Sigmoid colon (tissue), 7 donors: ENCODE results near the gene ZER1. TPM values are rescaled to one million over a fixed set of nuclear protein-coding genes. Genes with fewer than 3 reads are reported as not detected.
A peak's percentile ranks its signal among the peaks of the same experiment; 100 is the strongest.
"Not testable (repeated sequence)": the region's sequence is repeated elsewhere in the genome, so short reads cannot be mapped to it uniquely, and the experiment has no call there.

Source experiments
- DNase-seq: peaks from one replicate; pipeline ENCODE4 v3.0.0-alpha.2; 2019
- H3K27ac ChIP-seq, 4 donors: fragments of 200-600 bp; sonication (generic); one replicate each; pipeline ENCODE4 v1.5.1; 2016 to 2019; ENCODE audit warnings: mild to moderate bottlenecking in 1 of 4
- H3K27me3 ChIP-seq, 3 donors: fragments of 200-600 bp; sonication (generic); one replicate each; pipeline ENCODE4 v1.5.1; 2019; ENCODE audit warnings: mild to moderate bottlenecking in 1 of 3
- H3K36me3 ChIP-seq, 4 donors: fragments of 200-600 bp; sonication (generic); one replicate each; pipeline ENCODE4 v1.5.1; 2016 to 2019
- H3K4me1 ChIP-seq, 4 donors: fragments of 200-600 bp; sonication (generic); one replicate each; pipeline ENCODE4 v1.5.1; 2017 to 2019
- H3K4me3 ChIP-seq, 4 donors: fragments of 200-600 bp; sonication (generic); one replicate each; pipeline ENCODE4 v1.5.1; 2017 to 2019; ENCODE audit warnings: mild to moderate bottlenecking in 2 of 4, moderate library complexity in 1 of 4
- H3K9me3 ChIP-seq, 4 donors: fragments of 200-600 bp in 3 of 4; sonication (generic) in 3 of 4; one replicate each; pipeline versions ENCODE4 v1.5.1 to v1.6.1; 2013 to 2019
- CTCF ChIP-seq, 4 experiments: fragments of 450-650 bp in 3 of 4; fragments of 200-600 bp in 1 of 4; IDR thresholded peaks; one replicate each; pipeline ENCODE4 v1.5.1; 2016 to 2019; ENCODE audit warnings: antibody characterized with exemption in 4 of 4, mild to moderate bottlenecking in 3 of 4, moderate library complexity in 2 of 4
- EP300 ChIP-seq, 4 donors: sonication (generic); formaldehyde crosslinking; IDR thresholded peaks; one replicate each; pipeline ENCODE4 v1.6.1; 2017; ENCODE audit warnings: antibody characterized with exemption in 4 of 4
- POLR2A ChIP-seq, 2 donors: fragments of 450-650 bp; IDR thresholded peaks; one replicate each; pipeline ENCODE4 v1.6.1; 2016; ENCODE audit warnings: antibody characterized with exemption in 2 of 2, mild to moderate bottlenecking in 2 of 2, moderate library complexity in 2 of 2
- POLR2AphosphoS5 ChIP-seq, 4 donors: sonication (generic); formaldehyde crosslinking; IDR thresholded peaks; one replicate each; pipeline ENCODE4 v1.6.1; 2017; ENCODE audit warnings: antibody characterized with exemption in 4 of 4
- WGBS, 2 donors: extraction: QIAGEN DNeasy Blood & Tissue Kit; methylation state at CpG; one replicate each; pipeline ENCODE4 v1.1.7; 2013; 5-methylcytosine and 5-hydroxymethylcytosine counted together
- intact Hi-C: fragments of 100-400 bp; cut with DNase I; formaldehyde crosslinking; loops from one replicate; pipeline ENCODE4 v1.15.1; 2023
- polyA plus RNA-seq, 3 donors: library from polyadenylated mRNA; stranded (reverse); fragments of 200-250 nt; gene quantifications; one replicate each; pipeline ENCODE4 v1.2.3, GENCODE V29; 2013
- total RNA-seq, 4 donors: library from RNA; depleted of rRNA; stranded (reverse); fragments of >200 nt; gene quantifications; one replicate each; pipeline ENCODE4 v1.1.0, GENCODE V29; 2016
- donor health status: healthy with polysubstance abuse.
- donor health status: Bipolar disorder and iron deficiency.
- donor health status: healthy.

Gene ZER1
- total and polyA plus RNA-seq, 7 donors = 30.0 to 65.4 (median 41.6) TPM

GRCh38 chr9:128782669-128783068 is 10.9 kb upstream of the ZER1 start:
- intact Hi-C loops = no loop called here
- TF ChIP-seq EP300 (IDR thresholded peaks at IDR 0.05) = no peak
- no peak for TF ChIP-seq CTCF (IDR thresholded peaks at IDR 0.05)
- no peak for TF ChIP-seq POLR2AphosphoS5 (IDR thresholded peaks at IDR 0.05)
- TF ChIP-seq POLR2A (IDR thresholded peaks at IDR 0.05) = no peak
- Histone ChIP-seq H3K4me1 (peaks cover 0 to 15% (median 10%) of the 10 kb centered on the region in 4 donors), H3K36me3 (no peaks in the 10 kb centered on the region), H3K27me3 (no peaks in the 10 kb centered on the region), H3K9me3 (peaks cover 0 to 6% (median 0%) of the 10 kb centered on the region in 4 donors), H3K4me3 (no peak overlapping the region), H3K27ac (no peak overlapping the region)
- 87 to 96% methylated on average over 1 of the region's 1 CpG for WGBS, 2 donors
- no peak for DNase-seq

GRCh38 chr9:128781187-128782070 is 9.7 kb upstream of the ZER1 start:
- Histone ChIP-seq H3K27me3 (no peaks in the 10 kb centered on the region), H3K4me1 (peaks cover 0 to 10% (median 5%) of the 10 kb centered on the region in 4 donors), H3K9me3 (peaks cover 0 to 6% (median 0%) of the 10 kb centered on the region in 4 donors), H3K36me3 (no peaks in the 10 kb centered on the region), H3K27ac (no peak overlapping the region), H3K4me3 (no peak overlapping the region)
- intact Hi-C loops = no loop called here
- no peak for DNase-seq
- WGBS, 2 donors = 81 to 84% methylated on average over 7 of the region's 7 CpGs
- TF ChIP-seq POLR2AphosphoS5 (IDR thresholded peaks at IDR 0.05) (no peak), EP300 (IDR thresholded peaks at IDR 0.05) (no peak), POLR2A (IDR thresholded peaks at IDR 0.05) (no peak), CTCF (IDR thresholded peaks at IDR 0.05) (no peak)

- H3K27ac ChIP-seq, H3K9me3 ChIP-seq, H3K27me3 ChIP-seq, DNase-seq, H3K4me3 ChIP-seq, intact Hi-C loops, H3K36me3 ChIP-seq, H3K4me1 ChIP-seq: not testable (repeated sequence)
- 92 to 96% methylated on average over 27 of the region's 27 CpGs for WGBS, 2 donors
Measured at GRCh38 chr9:128780093-128780492, 8.4 kb upstream of the ZER1 start.

- TF ChIP-seq CTCF (IDR thresholded peaks at IDR 0.05) (no peak), POLR2A (IDR thresholded peaks at IDR 0.05) (no peak), EP300 (IDR thresholded peaks at IDR 0.05) (no peak), POLR2AphosphoS5 (IDR thresholded peaks at IDR 0.05) (no peak)
- Histone ChIP-seq H3K4me1 (peaks cover 0 to 24% (median 15%) of the 10 kb centered on the region in 4 donors), H3K27ac (no peak overlapping the region), H3K36me3 (no peaks in the 10 kb centered on the region), H3K27me3 (no peaks in the 10 kb centered on the region), H3K4me3 (no peak overlapping the region), H3K9me3 (no peaks in the 10 kb centered on the region)
- intact Hi-C loops = no loop called here
- 92 to 95% methylated on average over 1 of the region's 1 CpG for WGBS, 2 donors
- DNase-seq = no peak
Measured at GRCh38 chr9:128774804-128775203, 3.1 kb upstream of the ZER1 start.

GRCh38 chr9:128773049-128773448 is 1.3 kb upstream of the ZER1 start:
- Histone ChIP-seq H3K27me3 (no peaks in the 10 kb centered on the region), H3K4me3 (no peak overlapping the region), H3K9me3 (no peaks in the 10 kb centered on the region), H3K4me1 (peaks cover 0 to 31% (median 19%) of the 10 kb centered on the region in 4 donors), H3K27ac (peak overlapping the region in 1 of 4 donors; percentile 93), H3K36me3 (peaks cover 0 to 1% (median 0%) of the 10 kb centered on the region in 4 donors)
- intact Hi-C loops = no loop called here
- DNase-seq = no peak
- TF ChIP-seq EP300 (IDR thresholded peaks at IDR 0.05) (no peak), POLR2A (IDR thresholded peaks at IDR 0.05) (no peak), CTCF (IDR thresholded peaks at IDR 0.05) (no peak), POLR2AphosphoS5 (IDR thresholded peaks at IDR 0.05) (no peak)
- 68 to 94% methylated on average over 5 of the region's 5 CpGs for WGBS, 2 donors
